OCI-LY1 (cell line): ENCODE results near the gene ZNF385C.

Experiments
- H2AFZ ChIP-seq: fragments of 200-600 bp; sonication (generic), shearing (Covaris generic); 2 replicates; pipeline ENCODE4 v1.6.0; 2014; ENCODE audit warnings: antibody characterized with exemption, mild to moderate bottlenecking, low read length
- H3F3A ChIP-seq: fragments of 200-600 bp; sonication (generic), shearing (Covaris generic); 2 replicates; pipeline ENCODE4 v1.6.0; 2014; ENCODE audit warnings: mild to moderate bottlenecking, antibody characterized with exemption, low read length, moderate library complexity; ENCODE audit not compliant: insufficient read depth
- H3K27ac ChIP-seq: fragments of 200-600 bp; sonication (generic); 2 replicates; pipeline ENCODE4 v1.5.1; 2014; ENCODE audit warnings: low read length, mixed run types, mild to moderate bottlenecking, low read depth; ENCODE audit not compliant: poor library complexity, severe bottlenecking
- H3K27me3 ChIP-seq: fragments of 200-600 bp; sonication (generic); 2 replicates; pipeline ENCODE4 v1.6.0; 2014; ENCODE audit warnings: antibody characterized with exemption, mild to moderate bottlenecking, low read length, moderate library complexity; ENCODE audit not compliant: insufficient read depth
- H3K36me3 ChIP-seq: fragments of 200-600 bp; sonication (generic); 2 replicates; pipeline ENCODE4 v1.6.1; 2014; ENCODE audit warnings: mild to moderate bottlenecking, antibody characterized with exemption, low read length, moderate library complexity, mixed read lengths; ENCODE audit not compliant: insufficient read depth
- H3K4me1 ChIP-seq: fragments of 200-600 bp; sonication (generic); 2 replicates; pipeline ENCODE4 v1.5.1; 2014; ENCODE audit warnings: mild to moderate bottlenecking, low read length, moderate library complexity; ENCODE audit not compliant: insufficient read depth, severe bottlenecking
- H3K4me2 ChIP-seq: fragments of 200-600 bp; sonication (generic), shearing (Covaris generic); 2 replicates; pipeline ENCODE4 v1.6.1; 2014; ENCODE audit warnings: low read length
- H3K4me3 ChIP-seq: fragments of 200-600 bp; sonication (generic); 2 replicates; pipeline ENCODE4 v1.5.1; 2014; ENCODE audit warnings: low read length, low read depth, mild to moderate bottlenecking, mixed read lengths; ENCODE audit not compliant: poor library complexity, severe bottlenecking
- H3K79me2 ChIP-seq: fragments of 200-600 bp; shearing (Covaris generic); 2 replicates; pipeline ENCODE4 v1.6.1; 2016; ENCODE audit warnings: mixed run types, low read length, mixed read lengths; ENCODE audit not compliant: insufficient read depth
- H3K9ac ChIP-seq: fragments of 200-600 bp; sonication (generic), shearing (Covaris generic); 2 replicates; pipeline ENCODE4 v1.6.1; 2014; ENCODE audit warnings: mild to moderate bottlenecking, low read length, mixed read lengths
- H3K9me2 ChIP-seq: fragments of 200-600 bp; sonication (generic), shearing (Covaris generic); 2 replicates; pipeline ENCODE4 v1.6.1; 2014; ENCODE audit warnings: low read depth, mild to moderate bottlenecking, low read length, mixed read lengths
- H3K9me3 ChIP-seq: fragments of 200-600 bp; shearing (Covaris generic); 2 replicates; pipeline ENCODE4 v1.6.1; 2014; ENCODE audit warnings: low read length, mixed read lengths
- H4K20me1 ChIP-seq: fragments of 200-600 bp; sonication (generic), shearing (Covaris generic); 2 replicates; pipeline ENCODE4 v1.6.0; 2016; ENCODE audit warnings: mild to moderate bottlenecking, low read length; ENCODE audit not compliant: insufficient read depth
- EZH2 ChIP-seq: fragments of 200-600 bp; sonication (generic), shearing (Covaris generic); IDR thresholded peaks from 2 replicates; pipeline ENCODE4 v1.8.0; 2017; ENCODE audit warnings: borderline replicate concordance, mixed run types, mild to moderate bottlenecking, antibody characterized with exemption, low read length, moderate library complexity, mixed read lengths
- TF ChIP-seq, protein P1 (sequence below): fragments of 200-600 bp; sonication (generic), shearing (Covaris generic); IDR thresholded peaks from 2 replicates; pipeline ENCODE4 v1.5.1; 2017; ENCODE audit warnings: mild to moderate bottlenecking, antibody characterized with exemption, low read length, moderate library complexity, mixed read lengths

Gene ZNF385C

DNA sequence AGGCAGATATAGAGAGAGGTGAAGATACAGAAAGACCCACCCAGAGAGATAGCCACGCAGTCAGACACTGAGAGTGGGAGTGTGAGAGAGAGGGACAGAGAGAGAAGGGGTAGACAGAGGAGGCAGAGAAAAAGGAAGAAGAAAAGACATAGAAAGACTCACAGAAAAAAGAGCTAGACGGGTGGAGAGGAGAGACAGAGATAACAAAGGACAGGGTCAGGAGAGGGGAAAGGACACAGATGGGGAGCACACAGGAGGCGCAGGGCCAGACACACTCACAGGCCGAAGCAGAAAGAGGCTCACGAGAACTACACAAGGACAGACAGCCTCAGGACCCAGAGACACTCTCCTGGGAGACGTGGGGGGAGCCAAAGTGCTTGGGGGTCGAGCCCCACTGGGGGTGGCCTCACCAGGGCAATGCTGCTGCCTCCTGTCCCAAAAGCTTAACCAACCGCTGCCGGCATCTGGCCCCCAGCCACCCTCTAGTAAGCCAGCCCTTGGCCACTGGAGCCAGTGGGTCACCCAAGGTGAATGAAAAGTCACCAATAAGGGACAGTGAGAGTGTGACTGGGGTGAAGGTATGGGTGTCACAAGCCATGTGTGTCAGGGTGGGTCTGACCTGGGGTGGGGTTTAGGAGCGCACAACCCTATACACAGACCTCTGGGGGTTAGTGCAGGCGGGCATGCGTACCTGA, 3.8 kb downstream of the ZNF385C start:
- TF ChIP-seq, protein P1, sequence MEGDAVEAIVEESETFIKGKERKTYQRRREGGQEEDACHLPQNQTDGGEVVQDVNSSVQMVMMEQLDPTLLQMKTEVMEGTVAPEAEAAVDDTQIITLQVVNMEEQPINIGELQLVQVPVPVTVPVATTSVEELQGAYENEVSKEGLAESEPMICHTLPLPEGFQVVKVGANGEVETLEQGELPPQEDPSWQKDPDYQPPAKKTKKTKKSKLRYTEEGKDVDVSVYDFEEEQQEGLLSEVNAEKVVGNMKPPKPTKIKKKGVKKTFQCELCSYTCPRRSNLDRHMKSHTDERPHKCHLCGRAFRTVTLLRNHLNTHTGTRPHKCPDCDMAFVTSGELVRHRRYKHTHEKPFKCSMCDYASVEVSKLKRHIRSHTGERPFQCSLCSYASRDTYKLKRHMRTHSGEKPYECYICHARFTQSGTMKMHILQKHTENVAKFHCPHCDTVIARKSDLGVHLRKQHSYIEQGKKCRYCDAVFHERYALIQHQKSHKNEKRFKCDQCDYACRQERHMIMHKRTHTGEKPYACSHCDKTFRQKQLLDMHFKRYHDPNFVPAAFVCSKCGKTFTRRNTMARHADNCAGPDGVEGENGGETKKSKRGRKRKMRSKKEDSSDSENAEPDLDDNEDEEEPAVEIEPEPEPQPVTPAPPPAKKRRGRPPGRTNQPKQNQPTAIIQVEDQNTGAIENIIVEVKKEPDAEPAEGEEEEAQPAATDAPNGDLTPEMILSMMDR = no peak
- TF ChIP-seq EZH2 = no peak
- no peak overlapping the region for H3K4me3 ChIP-seq
- H3K4me1 ChIP-seq = peaks cover 10% of the 10 kb centered on the region
- no peaks in the 10 kb centered on the region; the same call in 1 of the 2 replicates for H3K27me3 ChIP-seq
- H3K36me3 ChIP-seq = no peaks in the 10 kb centered on the region
- H3K9me2 ChIP-seq = no peaks in the 10 kb centered on the region
- H3K79me2 ChIP-seq = no peaks in the 10 kb centered on the region
- no peaks in the 10 kb centered on the region for H4K20me1 ChIP-seq
- no peaks in the 10 kb centered on the region for H3K9me3 ChIP-seq
- H3K27ac ChIP-seq = no peak overlapping the region
- no peaks in the 10 kb centered on the region for H3F3A ChIP-seq
- H3K9ac ChIP-seq = no peak overlapping the region
- H3K4me2 ChIP-seq = no peak overlapping the region
- H2AFZ ChIP-seq = no peak overlapping the region

DNA sequence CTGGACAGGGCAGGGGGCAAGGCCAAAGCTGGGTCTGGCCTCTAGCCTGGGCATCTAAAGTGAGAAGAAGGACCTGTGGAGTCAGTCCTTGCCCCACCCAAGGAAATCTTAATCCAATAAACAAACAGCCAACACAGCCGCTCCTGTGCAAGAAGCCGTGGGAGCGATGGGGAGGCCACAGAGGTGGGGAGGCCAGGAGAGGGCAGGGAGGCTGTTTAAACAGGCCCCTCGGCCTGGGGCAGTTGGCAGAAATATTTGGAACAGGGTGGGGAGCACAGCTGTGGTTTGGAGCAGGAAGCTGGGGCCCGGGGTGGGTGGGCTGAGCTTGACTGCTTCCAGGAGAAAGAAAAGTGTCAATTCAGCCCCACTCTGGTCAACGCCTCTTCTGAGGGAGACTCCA, 5.3 kb downstream of the ZNF385C start:
- Histone ChIP-seq H3K4me1 (peaks cover 4% of the 10 kb centered on the region), H3K36me3 (no peaks in the 10 kb centered on the region), H4K20me1 (no peaks in the 10 kb centered on the region), H3K79me2 (no peaks in the 10 kb centered on the region), H3K27ac (no peak overlapping the region), H3K9me2 (no peaks in the 10 kb centered on the region), H3K9ac (no peak overlapping the region), H3K4me3 (no peak overlapping the region), H3F3A (no peaks in the 10 kb centered on the region), H3K4me2 (no peak overlapping the region), H2AFZ (no peak overlapping the region), H3K9me3 (no peaks in the 10 kb centered on the region), H3K27me3 (no peaks in the 10 kb centered on the region; the same call in 1 of the 2 replicates)
- TF ChIP-seq EZH2 = no peak
- TF ChIP-seq, protein P1 = no peak

DNA sequence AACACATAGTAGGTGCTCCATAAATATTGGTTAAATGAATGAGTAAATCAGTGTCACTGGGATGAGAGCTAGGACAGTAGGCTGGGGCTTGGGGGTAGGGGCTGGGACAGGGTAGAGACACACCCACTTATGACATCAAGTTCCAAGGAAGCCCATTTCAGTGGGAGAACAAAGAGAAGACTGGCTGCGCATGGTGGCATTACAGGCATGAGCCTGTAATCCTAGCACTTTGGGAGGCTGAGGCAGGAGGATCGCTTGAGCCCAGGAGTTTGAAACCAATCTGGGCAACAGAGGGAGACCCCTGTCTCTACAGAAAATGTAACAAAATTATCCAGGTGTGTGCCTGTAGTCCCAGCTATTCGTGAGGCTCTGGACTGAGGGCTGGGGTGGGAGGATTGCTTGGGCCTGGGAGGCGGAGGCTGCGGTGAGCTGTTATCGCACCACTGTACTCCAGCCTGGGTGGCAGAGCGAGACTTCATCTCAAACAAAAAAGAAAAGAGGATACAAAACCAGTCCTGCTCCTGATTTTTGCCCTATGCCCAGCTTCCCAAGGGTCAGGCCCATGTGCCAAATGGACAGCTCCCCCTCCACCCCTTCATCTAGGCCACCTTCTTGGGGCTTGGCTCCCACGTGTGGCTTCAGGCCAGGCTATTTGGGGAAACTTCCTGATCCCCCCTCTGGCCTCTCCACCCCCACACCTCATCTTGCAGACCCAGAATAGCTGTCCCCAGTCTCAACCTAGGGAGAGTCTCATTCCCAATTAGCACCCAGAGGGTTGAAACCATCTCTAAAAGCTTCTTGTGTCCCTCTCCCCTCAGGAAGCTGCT, 7.1 kb downstream of the ZNF385C start:
- Histone ChIP-seq H3K9me3 (no peaks in the 10 kb centered on the region), H3K9me2 (no peaks in the 10 kb centered on the region), H3K9ac (no peak overlapping the region), H2AFZ (no peak overlapping the region), H3K36me3 (no peaks in the 10 kb centered on the region), H3K4me1 (no peaks in the 10 kb centered on the region), H3K4me2 (no peak overlapping the region), H4K20me1 (no peaks in the 10 kb centered on the region), H3F3A (no peaks in the 10 kb centered on the region), H3K27ac (no peak overlapping the region), H3K27me3 (no peaks in the 10 kb centered on the region), H3K4me3 (no peak overlapping the region), H3K79me2 (no peaks in the 10 kb centered on the region)
- TF ChIP-seq, protein P1 = no peak
- no peak for TF ChIP-seq EZH2
